ENCODE data around the gene WSB1. TPM values are rescaled to one million over a fixed set of nuclear protein-coding genes. Genes with fewer than 3 reads are reported as not detected.
"Not testable (repeated sequence)": the region's sequence is repeated elsewhere in the genome, so short reads cannot be mapped to it uniquely, and the experiment has no call there.

Gene WSB1
- total RNA-seq, 1 donor from 2014 or later: 452 TPM

GRCh38 chr17:27326051-27326450 lies 32.1 kb downstream of the WSB1 start:
- Mint-ChIP-seq H3K36me3 (ENCODE audit: insufficient read depth) (no peaks in the 10 kb centered on the region), H3K27me3 (no peaks in the 10 kb centered on the region), H3K4me1 (ENCODE audit: low read depth) (peaks cover 14% of the 10 kb centered on the region), H3K4me3 (ENCODE audit: low read depth) (no peak overlapping the region), H3K9me3 (ENCODE audit: low read depth) (no peaks in the 10 kb centered on the region), H3K27ac (peak overlapping the region; percentile 32)
- no peak for TF ChIP-seq CTCF (IDR thresholded peaks at IDR 0.05; ENCODE audit: unreplicated experiment)
- no peak for DNase-seq (ENCODE audit: low spot score, unreplicated experiment)

- Mint-ChIP-seq H3K4me1 (ENCODE audit: low read depth) (peaks cover 13% of the 10 kb centered on the region), H3K36me3 (ENCODE audit: insufficient read depth) (no peaks in the 10 kb centered on the region), H3K27ac (no peak overlapping the region), H3K27me3 (no peaks in the 10 kb centered on the region), H3K4me3 (ENCODE audit: low read depth) (no peak overlapping the region), H3K9me3 (ENCODE audit: low read depth) (no peaks in the 10 kb centered on the region)
- no peak for DNase-seq (ENCODE audit: low spot score, unreplicated experiment)
- no peak for TF ChIP-seq CTCF (IDR thresholded peaks at IDR 0.05; ENCODE audit: unreplicated experiment)
These were observed 32.7 kb downstream of the WSB1 start for GRCh38 chr17:27326585-27326984.

GRCh38 chr17:27327397-27327796 lies 33.5 kb downstream of the WSB1 start:
- Mint-ChIP-seq H3K27me3 (no peaks in the 10 kb centered on the region), H3K36me3 (ENCODE audit: insufficient read depth) (no peaks in the 10 kb centered on the region), H3K9me3 (ENCODE audit: low read depth) (no peaks in the 10 kb centered on the region), H3K4me1 (ENCODE audit: low read depth) (peaks cover 18% of the 10 kb centered on the region), H3K27ac (no peak overlapping the region), H3K4me3 (ENCODE audit: low read depth) (no peak overlapping the region)
- no peak for TF ChIP-seq CTCF (IDR thresholded peaks at IDR 0.05; ENCODE audit: unreplicated experiment)
- DNase-seq (ENCODE audit: low spot score, unreplicated experiment): no peak

GRCh38 chr17:27327871-27328270 lies 34.0 kb downstream of the WSB1 start:
- Mint-ChIP-seq H3K27me3 (no peaks in the 10 kb centered on the region), H3K4me1 (ENCODE audit: low read depth) (peaks cover 21% of the 10 kb centered on the region), H3K9me3 (ENCODE audit: low read depth) (no peaks in the 10 kb centered on the region), H3K36me3 (ENCODE audit: insufficient read depth) (no peaks in the 10 kb centered on the region), H3K4me3 (ENCODE audit: low read depth) (no peak overlapping the region), H3K27ac (no peak overlapping the region)
- no peak for DNase-seq (ENCODE audit: low spot score, unreplicated experiment)
- TF ChIP-seq CTCF (IDR thresholded peaks at IDR 0.05; ENCODE audit: unreplicated experiment): no peak

- peak overlapping the region; percentile 37 for H3K27ac Mint-ChIP-seq
These were observed 34.8 kb downstream of the WSB1 start for GRCh38 chr17:27328686-27329085.

GRCh38 chr17:27329146-27329805 lies 35.4 kb downstream of the WSB1 start:
- Mint-ChIP-seq H3K27me3 (no peaks in the 10 kb centered on the region), H3K4me1 (ENCODE audit: low read depth) (peaks cover 26% of the 10 kb centered on the region), H3K9me3 (ENCODE audit: low read depth) (no peaks in the 10 kb centered on the region), H3K27ac (peak overlapping the region; percentile 37), H3K36me3 (ENCODE audit: insufficient read depth) (no peaks in the 10 kb centered on the region), H3K4me3 (ENCODE audit: low read depth) (no peak overlapping the region)
- no peak for DNase-seq (ENCODE audit: low spot score, unreplicated experiment)
- TF ChIP-seq CTCF (IDR thresholded peaks at IDR 0.05; ENCODE audit: unreplicated experiment): no peak

More at GRCh38 chr17:27328686-27329085, 34.8 kb downstream of the WSB1 start:
- not testable (repeated sequence) for DNase-seq (ENCODE audit: low spot score, unreplicated experiment); H3K36me3 Mint-ChIP-seq (ENCODE audit: insufficient read depth); H3K9me3 Mint-ChIP-seq (ENCODE audit: low read depth); H3K4me3 Mint-ChIP-seq (ENCODE audit: low read depth); H3K27me3 Mint-ChIP-seq
- peaks cover 26% of the 10 kb centered on the region for H3K4me1 Mint-ChIP-seq (ENCODE audit: low read depth)

All from progenitor cell of endocrine pancreas (in vitro differentiated cells).